GM12878 (cell line): ENCODE data around the gene TMED3. TPM values are rescaled to one million over a fixed set of nuclear protein-coding genes. Genes with fewer than 3 reads are reported as not detected.

ENCODE experiments used
- ASH2L ChIP-seq: fragments of 300-600, 200-600 bp; sonication (generic); IDR thresholded peaks from 2 replicates; pipeline ENCODE4 v1.6.1; 2017; ENCODE audit warnings: low read depth, mild to moderate bottlenecking, borderline replicate concordance
- BACH1 ChIP-seq: fragments of 450-650 bp; IDR thresholded peaks from 2 replicates; pipeline ENCODE4 v1.6.1; 2017; ENCODE audit warnings: mild to moderate bottlenecking, borderline replicate concordance
- CHD2 ChIP-seq: IDR thresholded peaks from 2 replicates; pipeline ENCODE4 v1.6.1; 2011; ENCODE audit warnings: low read depth, low read length, improper control_type of control experiment, borderline replicate concordance
- IKZF1 ChIP-seq: fragments of 450-650 bp; conservative IDR thresholded peaks from 2 replicates; pipeline ENCODE4 v1.6.1; 2017; ENCODE audit warnings: antibody characterized with exemption, mild to moderate bottlenecking
- MEF2B ChIP-seq: fragments of 450-650 bp; IDR thresholded peaks from 2 replicates; pipeline ENCODE4 v1.6.1; 2018; ENCODE audit warnings: mild to moderate bottlenecking, moderate library complexity; ENCODE audit not compliant: partially characterized antibody, poor library complexity, severe bottlenecking
- PML ChIP-seq: IDR thresholded peaks from 2 replicates; pipeline ENCODE4 v1.6.1; 2012; ENCODE audit warnings: low read length, inconsistent platforms
- RB1 ChIP-seq: fragments of 450-650 bp; formaldehyde crosslinking; IDR thresholded peaks from 2 replicates; pipeline ENCODE4 v1.6.1; 2017; ENCODE audit warnings: mild to moderate bottlenecking, borderline replicate concordance
- RCOR1 ChIP-seq: conservative IDR thresholded peaks from 2 replicates; pipeline ENCODE4 v1.6.1; 2012; ENCODE audit warnings: low read depth, low read length, improper control_type of control experiment
- RFX5 ChIP-seq: IDR thresholded peaks from 2 replicates; pipeline ENCODE4 v1.6.1; 2011; ENCODE audit warnings: low read depth, low read length, improper control_type of control experiment
- RUNX3 ChIP-seq: IDR thresholded peaks from 2 replicates; pipeline ENCODE4 v1.6.1; 2012; ENCODE audit warnings: low read length, inconsistent platforms
- STAT3 ChIP-seq: IDR thresholded peaks from 2 replicates; pipeline ENCODE4 v1.6.1; 2011; ENCODE audit warnings: low read depth, low read length, improper control_type of control experiment
- USF1 ChIP-seq: IDR thresholded peaks from 2 replicates; pipeline ENCODE4 v1.6.1; 2011; ENCODE audit warnings: borderline replicate concordance, low read depth, mild to moderate bottlenecking, moderate library complexity, mixed read lengths, low read length; ENCODE audit not compliant: insufficient read depth; ENCODE audit errors: extremely low read length
- YBX1 ChIP-seq: fragments of 450-650 bp; IDR thresholded peaks from 2 replicates; pipeline ENCODE4 v1.6.1; 2016; ENCODE audit warnings: antibody characterized with exemption
- ZNF24 ChIP-seq: fragments of 450-650 bp; IDR thresholded peaks from 2 replicates; pipeline ENCODE4 v1.6.1; 2017; ENCODE audit warnings: antibody characterized with exemption, mild to moderate bottlenecking
- polyA plus RNA-seq, 11 experiments: library from polyadenylated mRNA; depleted of rRNA in 4 of 11; unstranded in 6 of 11; stranded (reverse) in 5 of 11; fragments of >200 nt; fragmentation: Nextera tagmentation in 4 of 11; fragmentation: Illumina TruSeq in 1 of 11; extraction: Ambion mirVana in 4 of 11; extraction: Trizol in 1 of 11; gene quantifications; 1 replicate in 1 of 11; 2 replicates in 10 of 11; pipeline versions ENCODE4 v1.2.1 to v1.2.3, GENCODE V29; 2011 to 2016; ENCODE audit warnings: inconsistent platforms in 2 of 11, missing spikeins in 2 of 11, low read depth in 1 of 11
- total RNA-seq, 4 experiments: library from RNA; depleted of rRNA in 3 of 4; stranded (reverse); fragments of >200 nt in 3 of 4; fragmentation: Illumina TruSeq in 1 of 4; extraction: Trizol in 1 of 4; gene quantifications; 2 replicates each; pipeline versions ENCODE4 v1.2.1 to v1.2.3, GENCODE V29; 2013 to 2021
- TF ChIP-seq, protein P1 (sequence below): fragments of 450-650 bp; IDR thresholded peaks from 2 replicates; pipeline ENCODE4 v1.6.1; 2017; ENCODE audit warnings: low read depth, mild to moderate bottlenecking, moderate library complexity
- TF ChIP-seq, protein P2 (sequence below): IDR thresholded peaks from 2 replicates; pipeline ENCODE4 v1.6.1; 2012; ENCODE audit warnings: low read depth, low read length, improper control_type of control experiment
- TF ChIP-seq, protein P3 (sequence below): fragments of 450-650 bp; IDR thresholded peaks from 2 replicates; pipeline ENCODE4 v1.6.1; 2016; ENCODE audit warnings: mild to moderate bottlenecking
- TF ChIP-seq, protein P4 (sequence below): fragments of 150-350 bp; IDR thresholded peaks from 2 replicates; pipeline ENCODE4 v1.6.1; 2016; ENCODE audit warnings: low read depth, low read length
- TF ChIP-seq, protein P5 (sequence below): fragments of 150-350 bp; IDR thresholded peaks from 2 replicates; pipeline ENCODE4 v1.6.1; 2014; ENCODE audit warnings: mild to moderate bottlenecking, low read depth, low read length

The TMED3 gene
- total and polyA plus RNA-seq, 10 of the 15 experiments (the other 5 are each of a cell fraction or from before 2014, with no cell fraction given) = 7.6 to 95.8 (median 54.9) TPM

- TF ChIP-seq, protein P1, sequence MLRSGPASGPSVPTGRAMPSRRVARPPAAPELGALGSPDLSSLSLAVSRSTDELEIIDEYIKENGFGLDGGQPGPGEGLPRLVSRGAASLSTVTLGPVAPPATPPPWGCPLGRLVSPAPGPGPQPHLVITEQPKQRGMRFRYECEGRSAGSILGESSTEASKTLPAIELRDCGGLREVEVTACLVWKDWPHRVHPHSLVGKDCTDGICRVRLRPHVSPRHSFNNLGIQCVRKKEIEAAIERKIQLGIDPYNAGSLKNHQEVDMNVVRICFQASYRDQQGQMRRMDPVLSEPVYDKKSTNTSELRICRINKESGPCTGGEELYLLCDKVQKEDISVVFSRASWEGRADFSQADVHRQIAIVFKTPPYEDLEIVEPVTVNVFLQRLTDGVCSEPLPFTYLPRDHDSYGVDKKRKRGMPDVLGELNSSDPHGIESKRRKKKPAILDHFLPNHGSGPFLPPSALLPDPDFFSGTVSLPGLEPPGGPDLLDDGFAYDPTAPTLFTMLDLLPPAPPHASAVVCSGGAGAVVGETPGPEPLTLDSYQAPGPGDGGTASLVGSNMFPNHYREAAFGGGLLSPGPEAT = no peak
- TF ChIP-seq, protein P2, sequence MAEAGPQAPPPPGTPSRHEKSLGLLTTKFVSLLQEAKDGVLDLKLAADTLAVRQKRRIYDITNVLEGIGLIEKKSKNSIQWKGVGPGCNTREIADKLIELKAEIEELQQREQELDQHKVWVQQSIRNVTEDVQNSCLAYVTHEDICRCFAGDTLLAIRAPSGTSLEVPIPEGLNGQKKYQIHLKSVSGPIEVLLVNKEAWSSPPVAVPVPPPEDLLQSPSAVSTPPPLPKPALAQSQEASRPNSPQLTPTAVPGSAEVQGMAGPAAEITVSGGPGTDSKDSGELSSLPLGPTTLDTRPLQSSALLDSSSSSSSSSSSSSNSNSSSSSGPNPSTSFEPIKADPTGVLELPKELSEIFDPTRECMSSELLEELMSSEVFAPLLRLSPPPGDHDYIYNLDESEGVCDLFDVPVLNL = no peak
- TF ChIP-seq, protein P3, sequence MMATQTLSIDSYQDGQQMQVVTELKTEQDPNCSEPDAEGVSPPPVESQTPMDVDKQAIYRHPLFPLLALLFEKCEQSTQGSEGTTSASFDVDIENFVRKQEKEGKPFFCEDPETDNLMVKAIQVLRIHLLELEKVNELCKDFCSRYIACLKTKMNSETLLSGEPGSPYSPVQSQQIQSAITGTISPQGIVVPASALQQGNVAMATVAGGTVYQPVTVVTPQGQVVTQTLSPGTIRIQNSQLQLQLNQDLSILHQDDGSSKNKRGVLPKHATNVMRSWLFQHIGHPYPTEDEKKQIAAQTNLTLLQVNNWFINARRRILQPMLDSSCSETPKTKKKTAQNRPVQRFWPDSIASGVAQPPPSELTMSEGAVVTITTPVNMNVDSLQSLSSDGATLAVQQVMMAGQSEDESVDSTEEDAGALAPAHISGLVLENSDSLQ = 0 out of 2 replicates have a peak, but pooled peaks have one; percentile 34
- TF ChIP-seq BACH1 = 0 out of 2 replicates have a peak, but pooled peaks have one; percentile 22
- no peak for TF ChIP-seq RCOR1
- TF ChIP-seq ZNF24 = no peak
- peak; percentile 94 for TF ChIP-seq IKZF1
- TF ChIP-seq CHD2 = 0 out of 2 replicates have a peak, but pooled peaks have one; percentile 32
- TF ChIP-seq YBX1 = no peak
- no peak for TF ChIP-seq PML
- TF ChIP-seq, protein P4, sequence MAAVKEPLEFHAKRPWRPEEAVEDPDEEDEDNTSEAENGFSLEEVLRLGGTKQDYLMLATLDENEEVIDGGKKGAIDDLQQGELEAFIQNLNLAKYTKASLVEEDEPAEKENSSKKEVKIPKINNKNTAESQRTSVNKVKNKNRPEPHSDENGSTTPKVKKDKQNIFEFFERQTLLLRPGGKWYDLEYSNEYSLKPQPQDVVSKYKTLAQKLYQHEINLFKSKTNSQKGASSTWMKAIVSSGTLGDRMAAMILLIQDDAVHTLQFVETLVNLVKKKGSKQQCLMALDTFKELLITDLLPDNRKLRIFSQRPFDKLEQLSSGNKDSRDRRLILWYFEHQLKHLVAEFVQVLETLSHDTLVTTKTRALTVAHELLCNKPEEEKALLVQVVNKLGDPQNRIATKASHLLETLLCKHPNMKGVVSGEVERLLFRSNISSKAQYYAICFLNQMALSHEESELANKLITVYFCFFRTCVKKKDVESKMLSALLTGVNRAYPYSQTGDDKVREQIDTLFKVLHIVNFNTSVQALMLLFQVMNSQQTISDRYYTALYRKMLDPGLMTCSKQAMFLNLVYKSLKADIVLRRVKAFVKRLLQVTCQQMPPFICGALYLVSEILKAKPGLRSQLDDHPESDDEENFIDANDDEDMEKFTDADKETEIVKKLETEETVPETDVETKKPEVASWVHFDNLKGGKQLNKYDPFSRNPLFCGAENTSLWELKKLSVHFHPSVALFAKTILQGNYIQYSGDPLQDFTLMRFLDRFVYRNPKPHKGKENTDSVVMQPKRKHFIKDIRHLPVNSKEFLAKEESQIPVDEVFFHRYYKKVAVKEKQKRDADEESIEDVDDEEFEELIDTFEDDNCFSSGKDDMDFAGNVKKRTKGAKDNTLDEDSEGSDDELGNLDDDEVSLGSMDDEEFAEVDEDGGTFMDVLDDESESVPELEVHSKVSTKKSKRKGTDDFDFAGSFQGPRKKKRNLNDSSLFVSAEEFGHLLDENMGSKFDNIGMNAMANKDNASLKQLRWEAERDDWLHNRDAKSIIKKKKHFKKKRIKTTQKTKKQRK = no peak
- TF ChIP-seq ASH2L = no peak
- no peak for TF ChIP-seq RFX5
- TF ChIP-seq RB1 = peak; percentile 52; the same call in 1 of the 2 replicates
- no peak for TF ChIP-seq USF1
- TF ChIP-seq MEF2B = no peak
- no peak for TF ChIP-seq RUNX3
- TF ChIP-seq, protein P5, sequence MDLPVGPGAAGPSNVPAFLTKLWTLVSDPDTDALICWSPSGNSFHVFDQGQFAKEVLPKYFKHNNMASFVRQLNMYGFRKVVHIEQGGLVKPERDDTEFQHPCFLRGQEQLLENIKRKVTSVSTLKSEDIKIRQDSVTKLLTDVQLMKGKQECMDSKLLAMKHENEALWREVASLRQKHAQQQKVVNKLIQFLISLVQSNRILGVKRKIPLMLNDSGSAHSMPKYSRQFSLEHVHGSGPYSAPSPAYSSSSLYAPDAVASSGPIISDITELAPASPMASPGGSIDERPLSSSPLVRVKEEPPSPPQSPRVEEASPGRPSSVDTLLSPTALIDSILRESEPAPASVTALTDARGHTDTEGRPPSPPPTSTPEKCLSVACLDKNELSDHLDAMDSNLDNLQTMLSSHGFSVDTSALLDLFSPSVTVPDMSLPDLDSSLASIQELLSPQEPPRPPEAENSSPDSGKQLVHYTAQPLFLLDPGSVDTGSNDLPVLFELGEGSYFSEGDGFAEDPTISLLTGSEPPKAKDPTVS = no peak
- TF ChIP-seq STAT3 = no peak
Observed at GRCh38 chr15:79310985-79311900, at the start of gene TMED3 (continued).
